Glutamatergic neuron (in vitro differentiated cells): ENCODE measurements around the gene ERAL1. TPM values are rescaled to one million over a fixed set of nuclear protein-coding genes. Genes with fewer than 3 reads are reported as not detected.

Experiments used
- DNase-seq: peaks from one replicate; pipeline ENCODE4 v3.0.0; 2022
- H3K27ac Mint-ChIP-seq: one replicate; pipeline ENCODE4 v1.8.0; 2020; ENCODE audit warnings: mild to moderate bottlenecking, mixed read lengths, inconsistent platforms; ENCODE audit not compliant: unreplicated experiment
- H3K27me3 Mint-ChIP-seq: one replicate; pipeline ENCODE4 v1.8.0; 2020; ENCODE audit warnings: mild to moderate bottlenecking, moderate library complexity, mixed read lengths, inconsistent platforms; ENCODE audit not compliant: unreplicated experiment
- H3K36me3 Mint-ChIP-seq: one replicate; pipeline ENCODE4 v1.8.0; 2020; ENCODE audit warnings: mild to moderate bottlenecking, mixed read lengths, inconsistent platforms; ENCODE audit not compliant: unreplicated experiment
- H3K4me1 Mint-ChIP-seq: one replicate; pipeline ENCODE4 v1.8.0; 2020; ENCODE audit warnings: mild to moderate bottlenecking, low read depth, mixed read lengths, inconsistent platforms; ENCODE audit not compliant: unreplicated experiment
- H3K4me3 Mint-ChIP-seq: one replicate; pipeline ENCODE4 v1.8.0; 2020; ENCODE audit warnings: mild to moderate bottlenecking, mixed read lengths, inconsistent platforms; ENCODE audit not compliant: unreplicated experiment
- H3K9me3 Mint-ChIP-seq: one replicate; pipeline ENCODE4 v1.8.0; 2020; ENCODE audit warnings: mild to moderate bottlenecking, moderate library complexity, mixed read lengths, inconsistent platforms; ENCODE audit not compliant: unreplicated experiment
- CTCF ChIP-seq: fragments of 200-600 bp; sonication (generic); IDR thresholded peaks from one replicate; pipeline ENCODE4 v1.5.0; 2021; ENCODE audit not compliant: partially characterized antibody, unreplicated experiment
- total RNA-seq: library from RNA; stranded (reverse); fragmentation: NEBNext Ultra II Directional; extraction: Animal tissue kit (Norgen Biotek cat#: 25700); gene quantifications from one replicate; pipeline ENCODE4 v1.2.1, GENCODE V29; 2021; ENCODE audit not compliant: unreplicated experiment

ERAL1 gene
- total RNA-seq, 1 donor from 2014 or later, result 53.3 TPM

- H3K4me3 Mint-ChIP-seq, result no peak overlapping the region
- peaks cover 12% of the 10 kb centered on the region for H3K9me3 Mint-ChIP-seq
- peaks cover 4% of the 10 kb centered on the region for H3K4me1 Mint-ChIP-seq
- H3K36me3 Mint-ChIP-seq, result peaks cover 17% of the 10 kb centered on the region
- TF ChIP-seq CTCF, result no peak
- DNase-seq, result no peak
- H3K27ac Mint-ChIP-seq, result no peak overlapping the region
- peaks cover 8% of the 10 kb centered on the region for H3K27me3 Mint-ChIP-seq
Measured at GRCh38 chr17:28882154-28882895, 27.5 kb downstream of the ERAL1 start.

- DNase-seq, result no peak
- Mint-ChIP-seq H3K36me3 (peaks cover 11% of the 10 kb centered on the region), H3K27me3 (peaks cover 8% of the 10 kb centered on the region), H3K4me3 (no peak overlapping the region), H3K9me3 (peaks cover 7% of the 10 kb centered on the region), H3K27ac (no peak overlapping the region), H3K4me1 (peaks cover 4% of the 10 kb centered on the region)
- no peak for TF ChIP-seq CTCF
Measured at GRCh38 chr17:28883967-28884702, 29.3 kb downstream of the ERAL1 start.

GRCh38 chr17:28885363-28885762, 30.5 kb downstream of the ERAL1 start:
- no peak for TF ChIP-seq CTCF
- H3K4me3 Mint-ChIP-seq, result no peak overlapping the region
- H3K27ac Mint-ChIP-seq, result no peak overlapping the region
- peaks cover 8% of the 10 kb centered on the region for H3K27me3 Mint-ChIP-seq
- no peak for DNase-seq
- H3K36me3 Mint-ChIP-seq, result peaks cover 6% of the 10 kb centered on the region
- peaks cover 4% of the 10 kb centered on the region for H3K4me1 Mint-ChIP-seq
- H3K9me3 Mint-ChIP-seq, result peaks cover 3% of the 10 kb centered on the region

- peaks cover 8% of the 10 kb centered on the region for H3K27me3 Mint-ChIP-seq
- peaks cover 3% of the 10 kb centered on the region for H3K9me3 Mint-ChIP-seq
- H3K36me3 Mint-ChIP-seq, result peaks cover 7% of the 10 kb centered on the region
- no peak overlapping the region for H3K4me3 Mint-ChIP-seq
- no peak for TF ChIP-seq CTCF
- DNase-seq, result no peak
- H3K27ac Mint-ChIP-seq, result no peak overlapping the region
- peaks cover 4% of the 10 kb centered on the region for H3K4me1 Mint-ChIP-seq
Measured at GRCh38 chr17:28885951-28886350, 31.1 kb downstream of the ERAL1 start.
